Stimulated activated memory B cell treated with anti-CD40 and anti-IgM and Interleukin-4, amounts not matched to agents 10 μg/mL and 1 μg/mL and 100 μg/mL, for 72 hours (primary cell): ENCODE data around the gene BTNL2.

Experiments used
- ATAC-seq: fragments of 150-1000 bp; cut with Tn5 transposase; 2 replicates; pipeline ENCODE4 v1.10.0; 2021
- H3K27ac Mint-ChIP-seq: one replicate; pipeline ENCODE4 v1.8.0; 2022; ENCODE audit warnings: mild to moderate bottlenecking, mixed read lengths
- H3K27me3 Mint-ChIP-seq: one replicate; pipeline ENCODE4 v1.8.0; 2022; ENCODE audit warnings: mixed read lengths
- H3K36me3 Mint-ChIP-seq: one replicate; pipeline ENCODE4 v1.8.0; 2022; ENCODE audit warnings: mixed read lengths
- H3K4me1 Mint-ChIP-seq: one replicate; pipeline ENCODE4 v1.8.0; 2022; ENCODE audit warnings: mixed read lengths
- H3K4me3 Mint-ChIP-seq: one replicate; pipeline ENCODE4 v1.8.0; 2022; ENCODE audit warnings: mild to moderate bottlenecking, moderate library complexity, mixed read lengths
- H3K9me3 Mint-ChIP-seq: one replicate; pipeline ENCODE4 v1.8.0; 2022; ENCODE audit warnings: mixed read lengths

BTNL2 gene

DNA sequence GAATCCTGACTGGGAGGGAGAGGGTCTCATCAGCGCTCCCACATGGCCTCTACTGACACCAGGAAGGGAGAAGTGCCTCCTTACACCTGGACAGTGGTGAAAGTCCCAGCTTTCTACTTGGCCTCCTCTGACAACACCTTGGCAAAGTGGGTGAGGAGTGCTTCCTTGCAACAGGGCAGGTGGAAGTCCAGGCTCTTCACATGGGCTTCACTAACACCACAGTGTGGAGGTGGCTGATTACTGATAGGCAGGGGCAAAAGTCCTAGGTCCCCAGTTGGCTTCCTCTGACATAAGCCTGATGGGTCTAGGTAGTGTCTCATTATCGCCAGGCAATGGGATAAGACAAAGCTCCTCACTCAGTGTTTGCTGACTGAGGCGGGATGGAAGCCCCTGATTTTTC, 23.2 kb upstream of the BTNL2 start:
- H3K36me3 Mint-ChIP-seq, result no peaks in the 10 kb centered on the region
- ATAC-seq, result no peak
- H3K27ac Mint-ChIP-seq, result no peak overlapping the region
- H3K4me3 Mint-ChIP-seq, result no peak overlapping the region
- peaks cover 13% of the 10 kb centered on the region for H3K4me1 Mint-ChIP-seq
- no peaks in the 10 kb centered on the region for H3K27me3 Mint-ChIP-seq
- no peaks in the 10 kb centered on the region for H3K9me3 Mint-ChIP-seq

DNA sequence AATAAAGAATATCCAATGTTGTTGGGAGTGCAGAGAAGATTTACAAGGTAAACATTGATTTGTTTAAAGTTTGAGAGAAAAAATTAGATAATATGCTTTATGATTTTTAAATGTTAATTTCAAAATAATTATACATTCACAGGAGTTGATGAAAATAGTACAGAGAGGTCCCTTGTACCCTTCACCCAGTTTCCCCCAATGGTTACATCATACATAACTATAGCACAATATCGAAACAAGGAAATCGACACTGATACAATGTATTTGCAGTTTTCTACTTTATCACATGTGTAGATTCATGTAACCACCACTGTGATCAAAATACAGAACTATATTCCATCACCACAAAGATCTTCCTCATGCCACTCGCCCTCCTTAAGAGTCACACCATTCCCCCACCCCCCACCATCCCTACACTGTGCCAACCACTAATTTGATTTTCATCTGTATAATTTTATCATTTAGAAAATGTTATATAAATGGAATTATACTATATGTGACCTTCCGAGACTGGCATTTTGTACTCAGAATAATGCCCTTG, 21.0 kb upstream of the BTNL2 start:
- Mint-ChIP-seq H3K36me3 (no peaks in the 10 kb centered on the region), H3K9me3 (no peaks in the 10 kb centered on the region)

DNA sequence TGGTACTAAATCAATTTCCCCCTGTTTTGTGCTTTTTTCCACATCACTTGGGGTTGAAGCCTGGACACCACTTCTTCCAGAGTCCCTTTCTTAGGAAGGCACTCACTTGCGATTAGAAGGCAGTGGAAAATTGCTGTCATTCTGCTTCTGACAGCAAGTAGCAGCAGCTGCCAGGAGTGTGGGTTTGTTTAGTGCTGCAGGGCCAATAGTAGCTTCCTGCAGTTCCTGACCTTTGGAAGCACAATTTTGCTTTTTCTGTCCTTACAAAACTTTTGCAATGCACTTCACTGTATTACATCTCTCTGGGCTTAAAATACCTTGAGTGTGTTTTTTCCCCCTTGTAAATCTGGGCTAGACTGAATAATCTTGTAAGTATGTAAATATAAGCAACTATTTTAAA, 20.2 kb upstream of the BTNL2 start:
- Mint-ChIP-seq H3K9me3 (no peaks in the 10 kb centered on the region), H3K27ac (no peak overlapping the region), H3K4me3 (no peak overlapping the region), H3K36me3 (no peaks in the 10 kb centered on the region), H3K27me3 (no peaks in the 10 kb centered on the region), H3K4me1 (peaks cover 4% of the 10 kb centered on the region)
- ATAC-seq, result no peak

More for the DNA sequence above, 21.0 kb upstream of the BTNL2 start:
- Mint-ChIP-seq H3K4me1 (peaks cover 9% of the 10 kb centered on the region), H3K4me3 (no peak overlapping the region), H3K27ac (no peak overlapping the region), H3K27me3 (no peaks in the 10 kb centered on the region)
- no peak for ATAC-seq

DNA sequence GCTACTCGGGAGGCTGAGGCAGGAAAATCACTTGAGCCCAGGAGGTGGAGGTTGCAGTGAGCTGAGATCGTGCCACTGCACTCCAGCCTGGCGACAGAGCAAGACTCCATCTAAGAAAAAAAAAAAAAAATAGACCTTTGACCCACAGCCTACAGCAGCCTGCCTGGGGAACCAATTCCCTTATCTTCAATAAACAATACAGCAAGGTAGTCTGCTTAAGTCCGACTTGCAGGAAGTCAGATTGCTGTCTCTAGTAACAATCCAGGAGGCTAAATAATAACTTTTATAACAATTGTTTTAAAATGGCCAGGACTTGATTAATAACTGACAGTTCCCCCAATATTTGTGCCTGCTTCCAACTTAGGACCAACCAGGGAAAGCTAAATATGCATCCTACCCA, 19.4 kb upstream of the BTNL2 start:
- H3K9me3 Mint-ChIP-seq, result no peaks in the 10 kb centered on the region
- H3K4me1 Mint-ChIP-seq, result no peaks in the 10 kb centered on the region
- no peaks in the 10 kb centered on the region for H3K36me3 Mint-ChIP-seq
- H3K27me3 Mint-ChIP-seq, result no peaks in the 10 kb centered on the region
- ATAC-seq, result no peak
- no peak overlapping the region for H3K4me3 Mint-ChIP-seq
- no peak overlapping the region for H3K27ac Mint-ChIP-seq

DNA sequence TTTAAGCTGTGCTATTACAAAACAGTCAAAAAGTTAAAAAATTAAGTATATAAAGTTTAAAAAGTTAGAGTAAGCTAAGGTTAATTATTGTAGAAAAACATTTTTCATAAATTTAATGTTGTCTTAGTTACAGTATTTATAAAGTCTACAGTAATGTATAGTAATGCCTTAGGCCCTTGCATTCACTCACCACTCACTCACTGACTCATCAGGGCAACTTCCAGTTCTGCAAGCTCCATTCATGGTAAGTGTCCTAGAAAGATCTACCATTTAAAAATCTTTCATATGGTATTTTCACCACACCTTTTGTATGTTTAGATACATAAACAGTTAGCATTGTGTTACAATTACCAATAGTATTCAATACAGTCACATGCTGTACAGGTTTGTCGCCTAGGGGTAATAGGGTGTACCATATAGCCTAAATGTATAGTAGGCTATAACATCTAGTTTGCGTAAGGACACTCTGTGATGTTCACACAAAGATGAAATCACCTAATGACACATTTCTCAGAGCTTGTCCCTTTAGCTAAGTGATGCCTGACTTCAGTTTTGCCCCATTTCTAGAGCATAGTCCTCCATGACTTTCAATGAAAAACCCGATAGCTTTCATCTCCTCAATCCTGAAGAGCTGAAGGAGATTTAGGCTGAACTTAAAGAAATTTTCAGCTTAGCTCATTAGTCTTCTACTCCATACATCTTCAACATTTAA, 17.8 kb upstream of the BTNL2 start:
- Mint-ChIP-seq H3K36me3 (no peaks in the 10 kb centered on the region), H3K27me3 (no peaks in the 10 kb centered on the region), H3K4me3 (no peak overlapping the region), H3K27ac (no peak overlapping the region), H3K4me1 (no peaks in the 10 kb centered on the region), H3K9me3 (no peaks in the 10 kb centered on the region)
- no peak for ATAC-seq

DNA sequence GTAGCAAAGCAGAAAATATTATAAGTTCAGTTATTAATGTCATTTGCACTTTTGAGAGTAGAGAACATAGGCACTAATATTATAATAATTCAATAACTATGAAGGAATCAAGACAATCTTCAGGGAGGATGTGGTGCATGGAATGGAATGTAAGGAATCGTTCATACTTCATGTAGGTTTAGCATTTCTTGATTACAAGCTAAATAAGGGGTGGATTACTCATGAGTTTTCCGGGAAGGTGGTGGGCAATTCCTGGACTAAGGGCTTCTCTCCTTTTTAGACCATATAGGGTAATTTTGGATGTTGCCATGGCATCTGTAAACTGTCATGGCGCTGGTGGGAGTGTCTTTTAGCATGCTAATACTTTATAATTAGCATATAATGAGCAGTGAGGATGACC, 9.1 kb upstream of the BTNL2 start:
- Mint-ChIP-seq H3K4me1 (peaks cover 20% of the 10 kb centered on the region), H3K27me3 (peaks cover 19% of the 10 kb centered on the region), H3K9me3 (no peaks in the 10 kb centered on the region), H3K27ac (no peak overlapping the region), H3K4me3 (no peak overlapping the region), H3K36me3 (no peaks in the 10 kb centered on the region)
- no peak for ATAC-seq

DNA sequence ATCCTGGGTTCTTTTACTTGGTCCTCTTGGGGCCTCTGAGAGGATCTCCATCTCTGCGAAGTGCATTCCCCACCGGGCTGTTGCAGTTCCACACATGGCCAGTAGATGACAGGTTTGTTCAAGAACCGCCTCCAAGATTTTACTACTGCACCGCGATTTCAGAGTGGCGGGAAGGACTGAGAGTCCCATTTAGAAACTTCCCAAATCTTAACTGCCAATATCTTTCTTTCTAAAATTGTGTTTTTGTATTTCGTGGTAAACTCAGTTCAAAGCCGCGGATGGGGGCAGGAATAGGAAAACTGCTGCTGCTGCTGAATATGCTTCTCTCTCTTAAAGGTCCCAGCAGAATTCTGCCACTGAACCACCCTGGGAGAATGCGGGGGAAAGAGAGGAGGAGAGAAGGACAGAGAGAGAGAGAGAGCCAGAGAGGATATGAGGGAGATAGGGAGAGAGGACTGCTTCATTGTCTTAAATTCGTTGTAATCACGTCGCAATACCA, 8.6 kb upstream of the BTNL2 start:
- Mint-ChIP-seq H3K4me3 (peak overlapping the region; percentile 1), H3K27me3 (peaks cover 19% of the 10 kb centered on the region), H3K36me3 (no peaks in the 10 kb centered on the region), H3K4me1 (peaks cover 20% of the 10 kb centered on the region), H3K27ac (no peak overlapping the region), H3K9me3 (no peaks in the 10 kb centered on the region)
- peak; percentile 64 for ATAC-seq

DNA sequence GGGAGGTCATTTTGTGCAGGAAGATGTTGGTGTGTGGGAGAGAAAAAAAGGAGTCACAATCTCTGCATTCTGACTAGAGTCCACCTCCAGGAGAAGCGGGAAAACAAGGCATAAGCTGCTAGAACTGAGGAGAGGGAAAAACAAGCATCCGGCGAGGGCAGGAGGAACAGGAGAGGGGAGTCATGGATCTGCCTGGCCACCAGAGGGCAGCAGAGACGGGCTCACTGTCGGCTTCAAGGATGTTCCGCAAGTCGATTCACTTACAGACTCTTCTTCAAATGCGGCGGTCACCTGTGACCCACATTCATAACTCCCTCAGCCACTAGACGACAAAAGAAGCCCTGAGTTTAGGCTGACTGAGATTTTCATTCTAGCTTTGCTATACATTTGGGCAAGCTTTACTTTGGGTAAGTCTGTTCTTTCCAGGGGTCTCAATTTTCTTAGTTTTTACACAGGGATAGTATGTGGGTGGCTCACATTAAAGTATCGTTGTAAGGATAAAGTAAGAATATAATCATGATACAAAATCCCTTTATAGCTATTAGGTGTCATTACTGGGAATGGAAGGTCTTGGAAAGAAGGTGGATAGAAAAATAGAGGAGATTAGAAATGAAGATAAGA, 6.6 kb upstream of the BTNL2 start:
- Mint-ChIP-seq H3K36me3 (no peaks in the 10 kb centered on the region), H3K27me3 (peaks cover 19% of the 10 kb centered on the region), H3K9me3 (no peaks in the 10 kb centered on the region), H3K4me1 (peaks cover 20% of the 10 kb centered on the region), H3K4me3 (peak overlapping the region; percentile 37), H3K27ac (peak overlapping the region; percentile 5)
- ATAC-seq, result peak; percentile 93

DNA sequence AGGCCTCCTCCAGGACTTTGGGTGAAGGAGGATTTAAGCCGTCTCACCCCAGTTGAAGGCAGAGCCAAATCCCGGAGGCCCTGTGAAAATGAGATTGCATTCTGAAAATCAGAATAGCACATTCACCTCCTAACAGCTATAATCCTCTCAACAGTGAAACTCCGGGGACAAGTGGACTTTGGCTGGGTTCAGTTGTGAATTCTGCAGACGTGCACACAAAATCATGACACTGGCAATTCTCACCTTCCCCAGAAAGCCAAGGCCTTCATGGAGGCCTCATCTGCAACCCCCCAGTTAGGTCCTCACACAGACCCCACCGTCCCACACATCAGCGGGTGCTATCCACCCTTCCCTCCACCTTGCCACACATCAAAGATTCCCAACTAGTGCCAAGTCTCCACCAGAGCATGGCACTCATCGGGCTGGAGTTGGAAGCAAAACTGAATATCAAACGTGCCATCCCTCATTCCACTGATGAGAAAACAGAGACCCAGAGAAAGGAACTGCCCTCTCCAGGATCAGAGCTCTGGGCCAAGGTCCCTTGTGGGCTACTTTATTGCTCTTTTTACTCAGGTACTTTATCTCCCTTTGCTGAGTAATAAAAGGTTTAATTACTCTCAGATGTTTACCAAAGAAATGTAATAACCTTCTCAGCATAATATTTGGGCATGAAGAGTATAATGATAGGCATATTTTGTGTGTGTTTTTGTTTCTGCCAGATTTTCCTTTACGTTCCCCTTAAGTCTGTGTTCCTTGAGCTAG, 4.8 kb upstream of the BTNL2 start:
- Mint-ChIP-seq H3K36me3 (no peaks in the 10 kb centered on the region), H3K27me3 (peaks cover 25% of the 10 kb centered on the region), H3K4me1 (peaks cover 20% of the 10 kb centered on the region), H3K9me3 (no peaks in the 10 kb centered on the region), H3K27ac (peak overlapping the region; percentile 43), H3K4me3 (no peak overlapping the region)
- no peak for ATAC-seq

DNA sequence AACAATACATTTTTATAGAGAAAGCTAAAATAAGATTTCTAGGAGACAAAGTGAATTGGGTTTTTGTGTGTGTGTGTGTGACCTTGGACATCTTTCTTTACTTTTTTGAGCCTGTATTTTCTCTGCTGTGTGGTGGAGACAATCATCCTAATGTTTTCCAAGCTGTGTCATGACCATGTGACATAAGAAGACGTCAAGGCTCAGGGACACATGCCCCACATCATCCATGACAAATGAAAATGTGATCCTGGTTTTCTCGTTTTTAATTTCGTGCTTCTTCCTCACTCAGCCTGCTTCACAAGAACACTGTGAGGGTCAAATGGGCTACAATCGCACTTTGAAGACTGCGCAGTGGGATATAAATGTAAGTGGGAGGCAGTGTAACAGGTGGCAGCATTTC, 3.9 kb upstream of the BTNL2 start:
- H3K27me3 Mint-ChIP-seq, result peaks cover 23% of the 10 kb centered on the region
- H3K9me3 Mint-ChIP-seq, result no peaks in the 10 kb centered on the region
- H3K36me3 Mint-ChIP-seq, result no peaks in the 10 kb centered on the region
- no peak overlapping the region for H3K27ac Mint-ChIP-seq
- ATAC-seq, result no peak
- no peak overlapping the region for H3K4me3 Mint-ChIP-seq
- H3K4me1 Mint-ChIP-seq, result peaks cover 19% of the 10 kb centered on the region

DNA sequence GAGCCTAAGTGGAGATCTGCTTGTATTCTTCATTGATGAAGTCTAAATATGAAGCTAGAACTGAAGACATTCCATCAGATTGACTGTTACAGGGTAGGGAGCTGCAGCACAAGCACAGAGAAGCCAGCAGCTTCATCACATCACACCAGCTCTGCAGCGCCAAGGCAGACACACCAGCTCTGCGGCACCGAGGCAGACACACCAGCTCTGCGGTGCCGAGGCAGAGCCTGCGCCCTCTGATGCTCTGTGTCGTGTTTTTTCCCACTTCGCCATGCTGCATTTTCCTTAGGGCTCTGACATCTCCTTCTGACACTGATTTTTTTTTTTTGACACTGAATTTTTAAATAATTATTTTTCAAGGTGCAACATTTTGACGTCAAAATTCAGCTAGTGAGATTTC, 784 bp downstream of the BTNL2 start:
- Mint-ChIP-seq H3K4me3 (no peak overlapping the region), H3K27ac (no peak overlapping the region), H3K27me3 (peaks cover 7% of the 10 kb centered on the region), H3K9me3 (no peaks in the 10 kb centered on the region), H3K36me3 (no peaks in the 10 kb centered on the region), H3K4me1 (peaks cover 9% of the 10 kb centered on the region)
- ATAC-seq, result no peak

DNA sequence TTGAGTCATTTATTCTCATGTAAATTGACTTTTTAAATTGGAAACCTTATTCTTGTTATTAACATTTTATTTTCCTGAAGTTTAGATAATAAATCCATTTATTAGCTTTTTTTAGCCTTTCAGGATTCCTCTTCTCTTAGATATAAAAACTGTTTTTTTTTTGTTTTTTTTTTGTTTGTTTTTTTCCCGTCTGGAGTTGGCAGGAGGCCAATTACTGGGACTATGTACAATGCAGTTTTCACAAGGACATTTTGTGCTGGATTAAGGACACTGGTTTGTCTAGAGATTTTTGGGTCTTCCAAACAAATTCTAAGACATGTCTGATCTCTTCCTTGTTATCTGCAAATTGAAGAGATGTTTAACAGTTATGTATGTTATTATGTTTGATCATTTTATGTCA, 1.3 kb downstream of the BTNL2 start:
- ATAC-seq, result no peak
- H3K27ac Mint-ChIP-seq, result no peak overlapping the region

DNA sequence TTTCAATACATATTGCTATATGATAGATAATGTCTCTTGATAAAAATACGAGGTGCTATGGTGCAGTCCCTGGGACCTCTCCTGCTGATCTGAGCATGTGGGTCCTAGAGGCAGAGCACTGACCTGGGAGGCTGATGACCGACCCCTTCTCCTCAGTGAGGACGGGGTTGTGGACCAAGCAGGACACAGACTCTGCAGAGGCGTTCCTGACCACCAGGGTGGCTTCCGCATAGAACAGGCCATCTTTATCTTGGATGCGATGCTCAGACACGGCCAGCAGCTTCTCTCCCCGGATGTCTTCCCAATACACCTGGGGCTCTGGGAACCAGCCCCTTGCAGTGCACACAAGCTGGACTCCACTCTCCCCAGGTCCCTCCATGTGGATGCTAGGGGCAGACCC, 4.2 kb downstream of the BTNL2 start:
- ATAC-seq, result no peak
- Mint-ChIP-seq H3K36me3 (no peaks in the 10 kb centered on the region), H3K27ac (no peak overlapping the region), H3K4me1 (peaks cover 16% of the 10 kb centered on the region), H3K27me3 (no peaks in the 10 kb centered on the region), H3K9me3 (no peaks in the 10 kb centered on the region), H3K4me3 (no peak overlapping the region)

More for the DNA sequence above, 1.3 kb downstream of the BTNL2 start:
- H3K4me3 Mint-ChIP-seq, result no peak overlapping the region
- H3K36me3 Mint-ChIP-seq, result no peaks in the 10 kb centered on the region
- peaks cover 7% of the 10 kb centered on the region for H3K27me3 Mint-ChIP-seq
- no peaks in the 10 kb centered on the region for H3K9me3 Mint-ChIP-seq
- peaks cover 9% of the 10 kb centered on the region for H3K4me1 Mint-ChIP-seq

DNA sequence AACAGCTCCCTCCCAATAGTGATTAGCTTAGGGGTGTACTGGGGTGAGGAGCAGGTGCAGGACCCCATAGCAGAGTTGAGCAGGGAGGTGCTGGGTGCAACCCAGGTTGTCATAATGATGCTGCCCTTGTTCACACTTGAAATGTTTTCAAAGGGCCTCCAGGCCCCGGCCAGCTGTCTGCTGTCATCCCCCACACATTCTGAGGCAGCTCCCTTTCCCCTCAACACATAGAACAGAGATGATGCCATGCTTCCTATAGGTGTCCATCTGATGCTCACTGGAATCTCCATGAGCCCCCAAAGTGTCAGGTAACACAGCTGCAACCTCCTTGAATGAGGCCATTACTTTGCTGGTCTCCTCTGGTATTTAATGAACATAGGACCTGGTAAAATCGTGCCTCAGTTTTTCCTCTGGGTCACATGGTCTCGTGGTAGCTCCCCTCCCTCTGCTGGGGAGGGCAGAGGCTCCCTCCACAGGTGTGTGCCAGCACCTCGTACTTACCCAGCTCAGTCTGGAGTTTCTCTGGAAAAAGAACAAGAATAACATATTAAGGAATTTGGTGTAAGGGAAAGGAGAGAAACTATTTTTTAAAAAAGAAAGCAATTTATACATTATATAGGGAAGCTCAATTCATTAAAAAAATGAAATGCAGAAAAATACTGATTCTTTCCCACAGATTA, 5.6 kb downstream of the BTNL2 start:
- Mint-ChIP-seq H3K9me3 (no peaks in the 10 kb centered on the region), H3K27ac (no peak overlapping the region), H3K4me1 (peaks cover 25% of the 10 kb centered on the region), H3K4me3 (no peak overlapping the region), H3K27me3 (no peaks in the 10 kb centered on the region), H3K36me3 (no peaks in the 10 kb centered on the region)
- ATAC-seq, result no peak
